ENCODE results near the gene GINS3. TPM values are rescaled to one million over a fixed set of nuclear protein-coding genes. Genes with fewer than 3 reads are reported as not detected.
"Not testable (repeated sequence)": the region's sequence is repeated elsewhere in the genome, so short reads cannot be mapped to it uniquely, and the experiment has no call there.

GINS3 gene
- total RNA-seq, 1 experiment from 2014 or later = 16.4 TPM

GRCh38 chr16:58399718-58400633 is 7.7 kb downstream of the GINS3 start:
- Histone ChIP-seq H3K27me3 (ENCODE audit: insufficient read depth, low read length) (no peaks in the 10 kb centered on the region), H3K23ac (ENCODE audit: insufficient read length, low read depth, low read length) (no peak overlapping the region), H3K4me1 (ENCODE audit: insufficient read depth, low read length) (no peaks in the 10 kb centered on the region), H3K56ac (ENCODE audit: insufficient read length, low read depth, low read length) (no peak overlapping the region), H3K18ac (ENCODE audit: insufficient read length, low read depth, low read length) (no peak overlapping the region), H2BK12ac (ENCODE audit: insufficient read length, low read depth, low read length) (no peak overlapping the region), H3K79me2 (ENCODE audit: insufficient read depth, low read length) (0 out of 2 replicates have a peak, but pooled peaks cover 3% of the 10 kb centered on the region), H2AFZ (ENCODE audit: low read length) (no peak overlapping the region), H4K5ac (ENCODE audit: insufficient read length, low read depth, low read length) (no peak overlapping the region), H3T11ph (ENCODE audit: low read length) (no peak overlapping the region), H2BK120ac (ENCODE audit: low read depth, low read length, poor library complexity, severe bottlenecking) (no peak overlapping the region), H4K20me1 (ENCODE audit: control insufficient read depth, insufficient read depth, insufficient read length) (no peaks in the 10 kb centered on the region), H3K4me2 (ENCODE audit: insufficient read depth, insufficient read length, low read length) (no peak overlapping the region), H3K79me1 (ENCODE audit: insufficient read depth, low read depth, low read length, poor library complexity, severe bottlenecking) (no peaks in the 10 kb centered on the region), H3K14ac (ENCODE audit: insufficient read depth, low read length) (no peak overlapping the region), H3K4ac (ENCODE audit: low read depth, low read length) (no peak overlapping the region), H2AK5ac (ENCODE audit: insufficient read length, low read length) (no peak overlapping the region), H2BK15ac (ENCODE audit: low read depth, low read length) (no peak overlapping the region), H2BK20ac (ENCODE audit: low read depth, low read length, poor library complexity, severe bottlenecking) (no peak overlapping the region), H3K9me3 (ENCODE audit: control insufficient read depth, low read depth, low read length) (no peaks in the 10 kb centered on the region), H3K9ac (ENCODE audit: extremely low read depth, insufficient read length, low read length) (no peak overlapping the region), H4K8ac (replicated peaks; ENCODE audit: insufficient read length, low read depth, low read length) (no peak overlapping the region), H3K23me2 (ENCODE audit: insufficient read length, low read depth, low read length, poor library complexity, severe bottlenecking) (no peaks in the 10 kb centered on the region), H2BK5ac (ENCODE audit: insufficient read length, low read length) (no peak overlapping the region), H4K91ac (ENCODE audit: insufficient read length, low read depth, low read length) (no peak overlapping the region), H3K27ac (ENCODE audit: insufficient read length, low read depth, low read length) (no peak overlapping the region)
- Mint-ChIP-seq H3K9me3 (peaks cover 14 to 16% of the 10 kb centered on the region in 2 experiments), H3K4me1 (no peaks in the 10 kb centered on the region), H3K27me3 (ENCODE audit: low read depth) (no peaks in the 10 kb centered on the region), H3K36me3 (ENCODE audit: insufficient read depth in 1 of 3, low read depth in 3 of 3) (peaks cover 31 to 46% (median 40%) of the 10 kb centered on the region in 3 experiments), H3K27ac (no peak overlapping the region; a peak in 1 of 7 replicates), H3K4me3 (no peak overlapping the region)
- no peak for DNase-seq
- WGBS (ENCODE audit: extremely low coverage, insufficient read length, low lambda C conversion rate) = no CpG with 5 or more reads among the region's 1 CpG
- no peak for TF ChIP-seq CTCF (conservative IDR thresholded peaks at IDR 0.05)

GRCh38 chr16:58401305-58401704 is 9.0 kb downstream of the GINS3 start:
- H2BK5ac ChIP-seq (ENCODE audit: insufficient read length, low read length); H3K27ac Mint-ChIP-seq; H3K18ac ChIP-seq (ENCODE audit: insufficient read length, low read depth, low read length); H3K4ac ChIP-seq (ENCODE audit: low read depth, low read length); H3K9me3 ChIP-seq (ENCODE audit: control insufficient read depth, low read depth, low read length); H3K4me3 Mint-ChIP-seq; H3K27me3 Mint-ChIP-seq (ENCODE audit: low read depth); H3K4me1 ChIP-seq (ENCODE audit: insufficient read depth, low read length); H2BK12ac ChIP-seq (ENCODE audit: insufficient read length, low read depth, low read length); H2AFZ ChIP-seq (ENCODE audit: low read length); H3K79me2 ChIP-seq (ENCODE audit: insufficient read depth, low read length); H3K27ac ChIP-seq (ENCODE audit: insufficient read length, low read depth, low read length); H4K5ac ChIP-seq (ENCODE audit: insufficient read length, low read depth, low read length); H3K9ac ChIP-seq (ENCODE audit: extremely low read depth, insufficient read length, low read length); H2AK5ac ChIP-seq (ENCODE audit: insufficient read length, low read length); H3K4me1 Mint-ChIP-seq; DNase-seq; H3K56ac ChIP-seq (ENCODE audit: insufficient read length, low read depth, low read length); H4K20me1 ChIP-seq (ENCODE audit: control insufficient read depth, insufficient read depth, insufficient read length); H2BK15ac ChIP-seq (ENCODE audit: low read depth, low read length); H3K79me1 ChIP-seq (ENCODE audit: insufficient read depth, low read depth, low read length, poor library complexity, severe bottlenecking); H3K4me2 ChIP-seq (ENCODE audit: insufficient read depth, insufficient read length, low read length); H3T11ph ChIP-seq (ENCODE audit: low read length); H4K8ac ChIP-seq (replicated peaks; ENCODE audit: insufficient read length, low read depth, low read length); H3K23me2 ChIP-seq (ENCODE audit: insufficient read length, low read depth, low read length, poor library complexity, severe bottlenecking); H4K91ac ChIP-seq (ENCODE audit: insufficient read length, low read depth, low read length); H2BK120ac ChIP-seq (ENCODE audit: low read depth, low read length, poor library complexity, severe bottlenecking); H3K14ac ChIP-seq (ENCODE audit: insufficient read depth, low read length); H2BK20ac ChIP-seq (ENCODE audit: low read depth, low read length, poor library complexity, severe bottlenecking); H3K23ac ChIP-seq (ENCODE audit: insufficient read length, low read depth, low read length); H3K27me3 ChIP-seq (ENCODE audit: insufficient read depth, low read length): not testable (repeated sequence)
- no CpG with 5 or more reads among the region's 3 CpGs for WGBS (ENCODE audit: extremely low coverage, insufficient read length, low lambda C conversion rate)
- Mint-ChIP-seq H3K9me3 (peaks cover 10 to 11% of the 10 kb centered on the region in 2 experiments), H3K36me3 (ENCODE audit: insufficient read depth in 1 of 3, low read depth in 3 of 3) (peaks cover 27 to 45% (median 37%) of the 10 kb centered on the region in 3 experiments)
